SH-SY5Y (cell line): ENCODE measurements around the gene ZPBP2.

Experiments used
- GATA2 ChIP-seq: IDR thresholded peaks from 2 replicates; pipeline ENCODE4 v1.6.1; 2011; ENCODE audit warnings: mild to moderate bottlenecking, low read depth, low read length
- GATA3 ChIP-seq: IDR thresholded peaks from 2 replicates; pipeline ENCODE4 v1.6.1; 2011; ENCODE audit warnings: low read depth, mild to moderate bottlenecking, low read length, moderate library complexity

DNA sequence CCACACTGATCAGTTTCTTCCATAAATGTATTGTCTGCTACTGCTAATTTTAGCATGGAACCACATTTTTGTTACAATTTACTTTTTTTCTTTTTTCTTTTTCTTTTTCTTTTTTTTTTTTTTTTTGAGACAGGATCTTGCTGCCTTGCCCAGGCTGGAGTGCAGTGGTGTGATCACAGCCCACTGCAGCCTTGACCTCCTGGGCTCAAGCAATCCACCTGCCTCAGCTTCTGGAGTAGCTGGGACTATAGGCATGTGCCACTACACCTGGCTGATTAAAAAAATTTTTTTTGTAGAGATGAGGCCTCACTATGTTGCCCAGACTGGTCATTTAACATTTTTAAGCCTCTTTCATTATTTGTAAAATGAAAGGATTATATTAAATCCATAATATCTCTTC lies 19.1 kb downstream of the ZPBP2 start:
- TF ChIP-seq GATA2 (no peak), GATA3 (no peak)
